DMS153 treated with DMSO at 0.1 percent for 48 hours (cell line): ENCODE results near the gene FLNA.

Experiments
- DNase-seq: peaks from one replicate; lab custom pipeline; 2025; ENCODE audit not compliant: unreplicated experiment; lab: John Stamatoyannopoulos, UW

FLNA gene

GRCh38 chrX:154375156-154375504 lies 696 bp upstream of the FLNA start:
- no peak for DNase-seq

- peak; percentile 88 for DNase-seq
Measured at GRCh38 chrX:154373340-154374306, 811 bp downstream of the FLNA start.

GRCh38 chrX:154372612-154373022 lies 1.8 kb downstream of the FLNA start:
- DNase-seq: no peak

GRCh38 chrX:154371789-154372300 lies 2.6 kb downstream of the FLNA start:
- no peak for DNase-seq

- DNase-seq: peak; percentile 72
Measured at GRCh38 chrX:154371017-154371788, 3.2 kb downstream of the FLNA start.

GRCh38 chrX:154370300-154371016 lies 4.0 kb downstream of the FLNA start:
- no peak for DNase-seq

- peak; percentile 9 for DNase-seq
Measured at GRCh38 chrX:154369449-154370299, 4.8 kb downstream of the FLNA start.

- DNase-seq: peak; percentile 9
Measured at GRCh38 chrX:154368630-154369448, 5.6 kb downstream of the FLNA start.

- DNase-seq: no peak
Measured at GRCh38 chrX:154367474-154368308, 6.7 kb downstream of the FLNA start.

GRCh38 chrX:154366666-154367055 lies 7.8 kb downstream of the FLNA start:
- no peak for DNase-seq

GRCh38 chrX:154365997-154366665 lies 8.3 kb downstream of the FLNA start:
- DNase-seq: no peak

- no peak for DNase-seq
Measured at GRCh38 chrX:154365052-154365600, 9.3 kb downstream of the FLNA start.

- no peak for DNase-seq
Measured at GRCh38 chrX:154363706-154364439, 10.6 kb downstream of the FLNA start.

GRCh38 chrX:154362085-154362742 lies 12.2 kb downstream of the FLNA start:
- DNase-seq: no peak

- DNase-seq: no peak
Measured at GRCh38 chrX:154360155-154360713, 14.2 kb downstream of the FLNA start.
